GM13977 (cell line): Measurements from ENCODE around the gene FAM174C.

Source experiments
- DNase-seq: peaks from one replicate; pipeline ENCODE4 v3.0.0; 2012; ENCODE audit warnings: low spot score
- CTCF ChIP-seq: IDR thresholded peaks from 2 replicates; pipeline ENCODE4 v1.5.1; 2012; ENCODE audit warnings: mild to moderate bottlenecking, control low read depth; ENCODE audit not compliant: insufficient read depth; ENCODE audit errors: extremely low read depth, missing control alignments
- in situ Hi-C: fragments of 300-500 bp; cut with MboI; formaldehyde crosslinking; loops from one replicate; pipeline ENCODE4 v1.12.0; 2022; ENCODE audit warnings: low sequenced_read_pairs, low pct_unique_long_range_greater_than_20kb, mixed read lengths, inconsistent platforms; ENCODE audit not compliant: unreplicated experiment

The FAM174C gene

GRCh38 chr19:1311543-1312091 is 36.3 kb downstream of the FAM174C start:
- in situ Hi-C loops: no loop called here
- TF ChIP-seq CTCF: no peak

GRCh38 chr19:1312767-1313694 is 37.7 kb downstream of the FAM174C start:
- no peak for TF ChIP-seq CTCF
- no peak for DNase-seq
- in situ Hi-C loops: no loop called here

More at GRCh38 chr19:1311543-1312091, 36.3 kb downstream of the FAM174C start:
- no peak for DNase-seq

- in situ Hi-C loops: no loop called here
- DNase-seq: no peak
- no peak for TF ChIP-seq CTCF
Observed at GRCh38 chr19:1313695-1314613, 38.6 kb downstream of the FAM174C start.

- DNase-seq: peak; percentile 91
- TF ChIP-seq CTCF: peak; percentile 86
- in situ Hi-C loops: no loop called here
Observed at GRCh38 chr19:1315470-1316166, 40.3 kb downstream of the FAM174C start.

- in situ Hi-C loops: no loop called here
- DNase-seq: no peak
- TF ChIP-seq CTCF: no peak
Observed at GRCh38 chr19:1316466-1316865, 41.1 kb downstream of the FAM174C start.

GRCh38 chr19:1317274-1318003 is 42.1 kb downstream of the FAM174C start:
- TF ChIP-seq CTCF: no peak
- in situ Hi-C loops: no loop called here
- no peak for DNase-seq
